BJ (cell line): Measurements from ENCODE around the gene NISCH. TPM values are rescaled to one million over a fixed set of nuclear protein-coding genes. Genes with fewer than 3 reads are reported as not detected.
A peak's percentile ranks its signal among the peaks of the same experiment; 100 is the strongest.

Source experiments
- CTCF ChIA-PET: fragments of 350-600 bp; formaldehyde crosslinking; extraction: SDS; loops from one replicate; lab custom pipeline; 2021; ENCODE audit warnings: antibody characterized with exemption, inconsistent platforms; lab: Yijun Ruan, JAX
- POLR2A ChIA-PET: fragments of 300-600 bp; sonication (Branson Sonifier 250); formaldehyde crosslinking; extraction: SDS; loops from one replicate; lab custom pipeline; 2021; ENCODE audit warnings: antibody characterized with exemption; lab: Charles Lee
- DNase-seq: peaks from one replicate; pipeline ENCODE4 v3.0.0-alpha.2; 2011; ENCODE audit warnings: low read depth
- H3K27me3 ChIP-seq: 2 replicates; pipeline ENCODE4 v1.6.0; 2011; ENCODE audit warnings: low read length; ENCODE audit not compliant: control insufficient read depth, insufficient read depth
- H3K36me3 ChIP-seq: 2 replicates; pipeline ENCODE4 v1.5.1; 2011; ENCODE audit warnings: low read length; ENCODE audit not compliant: control insufficient read depth, insufficient read depth
- H3K4me3 ChIP-seq: 2 replicates; pipeline ENCODE4 v1.5.1; 2011; ENCODE audit warnings: low read depth, mild to moderate bottlenecking, control low read depth, low read length
- polyA plus RNA-seq: library from polyadenylated mRNA; depleted of rRNA; stranded (reverse); fragments of >200 nt; gene quantifications from 2 replicates; pipeline ENCODE4 v1.2.3, GENCODE V29; 2011
- TF ChIP-seq, protein P1 (sequence below): IDR thresholded peaks from 2 replicates; pipeline ENCODE4 v1.5.1; 2011; ENCODE audit warnings: low read depth, mild to moderate bottlenecking, control low read depth, inconsistent platforms, low read length, moderate library complexity; ENCODE audit not compliant: insufficient read depth

NISCH gene
- polyA plus RNA-seq, 1 experiment = 95.3 TPM

DNA sequence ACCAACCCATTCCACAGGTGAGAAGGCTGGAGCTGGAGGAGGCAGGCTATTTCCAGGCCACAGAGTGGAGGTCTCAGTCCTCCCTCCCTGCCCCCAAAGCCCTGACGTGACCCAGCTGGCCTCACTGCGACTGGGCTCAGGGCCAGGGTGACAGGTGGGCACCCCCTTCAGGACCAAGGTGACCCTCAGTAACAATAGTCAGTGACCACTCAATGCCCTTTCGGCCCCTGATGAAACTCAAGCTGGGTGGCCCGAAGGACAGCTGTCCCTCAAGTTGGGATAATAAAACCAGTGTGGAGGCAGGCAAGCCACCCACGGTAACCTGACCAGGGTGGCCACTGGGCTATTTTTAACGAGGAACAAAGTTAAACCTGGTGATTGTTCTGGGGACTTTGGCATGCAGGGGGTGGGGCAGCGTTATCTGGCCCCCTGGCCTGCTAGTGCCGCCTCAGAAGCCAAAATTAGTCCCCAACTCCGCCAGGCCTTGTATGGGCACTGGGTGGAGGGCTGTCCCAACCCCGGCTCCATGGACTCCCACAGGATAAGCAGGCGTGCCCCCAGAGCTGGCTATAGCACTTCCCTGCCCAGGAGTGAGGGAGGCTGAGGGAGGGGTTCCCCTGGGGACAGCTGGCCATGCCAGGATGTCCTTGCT lies 2.7 kb upstream of the NISCH start:
- POLR2A ChIA-PET = no interaction called here
- no peak for DNase-seq
- H3K36me3 ChIP-seq = 0 out of 2 replicates have a peak, but pooled peaks cover 3% of the 10 kb centered on the region
- TF ChIP-seq, protein P1, sequence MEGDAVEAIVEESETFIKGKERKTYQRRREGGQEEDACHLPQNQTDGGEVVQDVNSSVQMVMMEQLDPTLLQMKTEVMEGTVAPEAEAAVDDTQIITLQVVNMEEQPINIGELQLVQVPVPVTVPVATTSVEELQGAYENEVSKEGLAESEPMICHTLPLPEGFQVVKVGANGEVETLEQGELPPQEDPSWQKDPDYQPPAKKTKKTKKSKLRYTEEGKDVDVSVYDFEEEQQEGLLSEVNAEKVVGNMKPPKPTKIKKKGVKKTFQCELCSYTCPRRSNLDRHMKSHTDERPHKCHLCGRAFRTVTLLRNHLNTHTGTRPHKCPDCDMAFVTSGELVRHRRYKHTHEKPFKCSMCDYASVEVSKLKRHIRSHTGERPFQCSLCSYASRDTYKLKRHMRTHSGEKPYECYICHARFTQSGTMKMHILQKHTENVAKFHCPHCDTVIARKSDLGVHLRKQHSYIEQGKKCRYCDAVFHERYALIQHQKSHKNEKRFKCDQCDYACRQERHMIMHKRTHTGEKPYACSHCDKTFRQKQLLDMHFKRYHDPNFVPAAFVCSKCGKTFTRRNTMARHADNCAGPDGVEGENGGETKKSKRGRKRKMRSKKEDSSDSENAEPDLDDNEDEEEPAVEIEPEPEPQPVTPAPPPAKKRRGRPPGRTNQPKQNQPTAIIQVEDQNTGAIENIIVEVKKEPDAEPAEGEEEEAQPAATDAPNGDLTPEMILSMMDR = no peak
- no peaks in the 10 kb centered on the region for H3K27me3 ChIP-seq
- no peak overlapping the region for H3K4me3 ChIP-seq
- CTCF ChIA-PET = interaction anchor here (1.3 to 12.4 kb wide), 4 partner anchors 11 to 73 kb away, joined by 3 to 445 read pairs (median 5); no protein-coding TSS in a partner anchor

DNA sequence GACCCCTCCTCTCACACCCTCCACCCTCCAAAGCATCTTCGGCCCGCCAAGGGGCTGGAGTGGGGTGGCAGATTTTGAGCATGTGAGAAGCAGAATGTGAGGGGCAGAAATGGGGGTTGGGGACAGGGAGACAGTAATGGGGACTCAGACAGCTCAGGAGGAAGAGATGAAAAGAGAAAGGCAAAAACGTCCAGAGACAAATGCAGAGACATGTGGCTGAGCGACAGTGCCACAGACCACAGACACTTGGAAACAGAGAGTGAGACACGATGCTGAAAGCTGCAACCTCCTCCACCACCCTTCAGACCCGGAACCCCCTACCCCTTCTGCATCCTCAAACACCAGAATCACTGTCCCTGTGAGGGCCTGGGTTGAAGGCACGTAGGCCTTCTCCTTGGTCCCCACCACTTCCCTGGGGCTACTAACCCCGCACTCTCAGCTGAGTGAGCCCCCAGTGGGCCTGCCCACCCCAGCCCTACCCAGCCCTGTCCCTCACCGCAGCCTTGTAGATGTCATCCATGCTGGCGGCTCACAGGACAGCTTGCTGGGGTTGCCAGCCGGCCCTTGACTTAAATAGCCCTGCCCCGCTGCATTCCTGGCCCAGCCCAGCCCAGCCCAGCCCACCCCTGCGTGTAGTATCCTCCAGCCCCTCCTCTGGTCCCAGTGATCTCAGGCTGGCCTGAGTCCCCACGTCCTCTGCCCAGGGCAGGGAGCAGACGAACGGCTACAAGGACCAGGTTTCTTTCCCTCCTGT lies 1.7 kb upstream of the NISCH start, which contains the start of gene TNNC1:
TSS of gene TNNC1 (minus strand) at position 546 of the 754 bp plus-strand sequence. CDS start at position 520, 26 bp downstream.
- POLR2A ChIA-PET = no interaction called here
- TF ChIP-seq, protein P1 = no peak
- no peak within 1 kb of the TSS for H3K4me3 ChIP-seq
- CTCF ChIA-PET = interaction anchor here (1.0 to 12.4 kb wide), 4 partner anchors 12 to 41 kb away, joined by 3 to 445 read pairs (median 5); no protein-coding TSS in a partner anchor
- H3K36me3 ChIP-seq = peaks cover 7% of the 10 kb centered on the region
- no peak for DNase-seq
- H3K27me3 ChIP-seq = no peaks in the 10 kb centered on the region

DNA sequence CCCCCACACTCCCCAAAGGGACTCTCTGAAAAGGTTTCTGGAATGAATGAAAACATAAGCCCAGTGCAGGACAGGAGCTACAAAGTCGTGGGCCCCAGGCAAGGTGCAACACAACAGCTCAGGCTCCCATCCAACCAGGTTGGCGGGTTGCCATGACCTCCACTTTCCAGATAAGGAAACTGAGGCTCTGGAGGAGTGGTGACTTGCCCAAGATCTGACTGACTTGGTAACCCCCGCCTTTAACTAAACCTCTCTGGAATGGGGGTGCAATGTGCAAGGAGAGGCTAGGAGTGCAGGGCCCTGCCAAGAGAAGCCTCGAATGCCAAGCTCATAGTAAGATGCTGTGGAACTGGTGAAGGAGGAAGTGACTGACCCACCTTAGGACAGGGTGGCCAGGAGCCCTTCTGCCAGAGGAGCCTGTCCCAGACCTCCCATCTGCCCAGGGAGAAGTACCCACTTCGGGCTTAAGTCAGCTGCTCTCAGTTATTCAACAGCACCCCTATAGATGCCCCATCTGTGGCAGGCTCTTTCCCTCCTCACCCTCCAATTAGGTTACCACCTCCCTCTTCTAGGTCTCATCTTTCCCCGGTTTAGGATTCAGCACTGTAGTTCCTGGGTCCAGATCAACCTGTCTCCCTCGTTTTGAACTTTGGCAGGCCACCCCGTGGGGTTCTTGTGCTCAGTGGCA lies 1.0 kb upstream of the NISCH start:
- POLR2A ChIA-PET = no interaction called here
- no peak for DNase-seq
- H3K4me3 ChIP-seq = no peak overlapping the region
- TF ChIP-seq, protein P1 = no peak
- H3K36me3 ChIP-seq = peaks cover 13% of the 10 kb centered on the region
- no peaks in the 10 kb centered on the region for H3K27me3 ChIP-seq
- CTCF ChIA-PET = interaction anchor here (1.0 to 12.4 kb wide), 3 partner anchors 18 to 42 kb away, joined by 3 to 445 read pairs (median 6); no protein-coding TSS in a partner anchor

DNA sequence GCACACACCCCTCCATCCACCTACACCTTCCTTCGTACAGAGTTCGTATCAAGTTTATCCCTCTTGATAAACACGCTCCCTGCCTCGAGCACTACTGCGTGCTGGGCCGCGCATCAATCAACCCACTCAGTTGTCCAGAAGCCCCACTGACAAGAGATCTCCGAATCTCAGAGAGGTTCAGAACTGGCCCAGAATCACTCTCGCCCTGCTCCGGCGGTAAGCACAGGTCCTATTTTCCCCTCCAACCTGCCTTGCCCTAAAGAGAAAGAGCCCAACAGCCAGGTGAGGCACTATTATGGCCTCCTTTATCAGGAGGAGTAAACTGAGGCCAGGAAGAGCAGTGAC lies 494 bp upstream of the NISCH start:
- Histone ChIP-seq H3K27me3 (no peaks in the 10 kb centered on the region), H3K4me3 (peak overlapping the region; percentile 95), H3K36me3 (peaks cover 13% of the 10 kb centered on the region)
- ChIA-PET POLR2A (no interaction called here), CTCF (interaction anchor here (12.4 kb wide), 1 partner anchor 23 kb away, joined by 445 read pairs; no protein-coding TSS in a partner anchor)
- TF ChIP-seq, protein P1 = no peak
- no peak for DNase-seq
